ENCODE results near the gene PTPRZ1. TPM values are rescaled to one million over a fixed set of nuclear protein-coding genes. Genes with fewer than 3 reads are reported as not detected.

Gene PTPRZ1
- total RNA-seq, 4 donors from 2014 or later = 3.5 to 26.4 (median 11.0) TPM

- no peak overlapping the region for H3K27ac ChIP-seq
- TF ChIP-seq EP300 (IDR thresholded peaks at IDR 0.05) = no peak
- no peak for TF ChIP-seq POLR2A (IDR thresholded peaks at IDR 0.05)
- WGBS, 2 donors = 79 to 85% methylated on average over 4 of the region's 4 CpGs
- no peaks in the 10 kb centered on the region for H3K36me3 ChIP-seq
- no peaks in the 10 kb centered on the region for H3K27me3 ChIP-seq
- H3K4me3 ChIP-seq = no peak overlapping the region
- H3K9me3 ChIP-seq = no peaks in the 10 kb centered on the region
- no peaks in the 10 kb centered on the region for H3K4me1 ChIP-seq
- no peak for DNase-seq (ENCODE audit: low spot score in 2 of 2)
Observed at GRCh38 chr7:121885166-121885920, 12.4 kb downstream of the PTPRZ1 start.

- no peaks in the 10 kb centered on the region for H3K36me3 ChIP-seq
- no peak for DNase-seq (ENCODE audit: low spot score in 2 of 2)
- 60 to 66% methylated on average over 6 of the region's 6 CpGs for WGBS, 2 donors
- no peaks in the 10 kb centered on the region for H3K4me1 ChIP-seq
- H3K27ac ChIP-seq = no peak overlapping the region
- H3K4me3 ChIP-seq = no peak overlapping the region
- H3K9me3 ChIP-seq = no peaks in the 10 kb centered on the region
- no peaks in the 10 kb centered on the region for H3K27me3 ChIP-seq
- no peak for TF ChIP-seq EP300 (IDR thresholded peaks at IDR 0.05)
- TF ChIP-seq CTCF (IDR thresholded peaks at IDR 0.05) = no peak
- TF ChIP-seq POLR2A (IDR thresholded peaks at IDR 0.05) = no peak
Observed at GRCh38 chr7:121887634-121888033, 14.7 kb downstream of the PTPRZ1 start.

- Histone ChIP-seq H3K4me3 (no peak overlapping the region), H3K27me3 (no peaks in the 10 kb centered on the region), H3K4me1 (no peaks in the 10 kb centered on the region), H3K27ac (no peak overlapping the region), H3K9me3 (no peaks in the 10 kb centered on the region), H3K36me3 (no peaks in the 10 kb centered on the region)
- DNase-seq (ENCODE audit: low spot score in 2 of 2) = no peak
- 70 to 75% methylated on average over 2 of the region's 2 CpGs for WGBS, 2 donors
- no peak for TF ChIP-seq CTCF (IDR thresholded peaks at IDR 0.05)
- no peak for TF ChIP-seq EP300 (IDR thresholded peaks at IDR 0.05)
- TF ChIP-seq POLR2A (IDR thresholded peaks at IDR 0.05) = no peak
Observed at GRCh38 chr7:121890833-121891232, 17.9 kb downstream of the PTPRZ1 start.

- no peak for DNase-seq (ENCODE audit: low spot score in 2 of 2)
- Histone ChIP-seq H3K36me3 (no peaks in the 10 kb centered on the region), H3K4me3 (no peak overlapping the region), H3K9me3 (no peaks in the 10 kb centered on the region), H3K27me3 (no peaks in the 10 kb centered on the region), H3K27ac (no peak overlapping the region), H3K4me1 (no peaks in the 10 kb centered on the region)
- no peak for TF ChIP-seq CTCF (IDR thresholded peaks at IDR 0.05)
- no peak for TF ChIP-seq POLR2A (IDR thresholded peaks at IDR 0.05)
- no peak for TF ChIP-seq EP300 (IDR thresholded peaks at IDR 0.05)
- 59 to 65% methylated on average over 2 of the region's 2 CpGs for WGBS, 2 donors
Observed at GRCh38 chr7:121891731-121892130, 18.8 kb downstream of the PTPRZ1 start.

GRCh38 chr7:121901026-121901425 is 28.1 kb downstream of the PTPRZ1 start:
- TF ChIP-seq POLR2A (IDR thresholded peaks at IDR 0.05) = no peak
- TF ChIP-seq EP300 (IDR thresholded peaks at IDR 0.05) = no peak
- no peak for TF ChIP-seq CTCF (IDR thresholded peaks at IDR 0.05)
- no peak overlapping the region for H3K4me3 ChIP-seq
- 11 to 20% methylated on average over 2 of the region's 2 CpGs for WGBS, 2 donors

More at GRCh38 chr7:121901026-121901425, 28.1 kb downstream of the PTPRZ1 start:
- H3K27me3 ChIP-seq = no peaks in the 10 kb centered on the region
- no peak overlapping the region for H3K27ac ChIP-seq
- no peak for DNase-seq (ENCODE audit: low spot score in 2 of 2)
- no peaks in the 10 kb centered on the region for H3K36me3 ChIP-seq
- no peaks in the 10 kb centered on the region for H3K4me1 ChIP-seq
- no peaks in the 10 kb centered on the region for H3K9me3 ChIP-seq
